GM23338 (cell line): ENCODE data around the gene KRT33B.

ENCODE experiments used
- CREB1 ChIP-seq: fragments of 250-450 bp; sonication (Bioruptor Pico); IDR thresholded peaks from 2 replicates; pipeline ENCODE4 v1.5.0; 2020; ENCODE audit warnings: low read depth, mild to moderate bottlenecking, moderate library complexity
- CTCF ChIP-seq, 2 experiments: fragments of 200-600 bp in 1 of 2; sonication (generic) in 1 of 2; conservative IDR thresholded peaks; 2 replicates each; pipeline versions ENCODE4 v1.5.1 to v1.6.1; 2016 to 2017; ENCODE audit warnings: antibody characterized with exemption in 2 of 2, low read depth in 2 of 2, mild to moderate bottlenecking in 2 of 2, moderate library complexity in 1 of 2
- ETS1 ChIP-seq: IDR thresholded peaks from 2 replicates; pipeline ENCODE4 v1.6.1; 2016; ENCODE audit warnings: antibody characterized with exemption
- EZH2 ChIP-seq: fragments of 200-600 bp; sonication (generic); IDR thresholded peaks from one replicate; pipeline ENCODE4 v1.8.0; 2017; ENCODE audit warnings: antibody characterized with exemption, mild to moderate bottlenecking, low read depth; ENCODE audit not compliant: unreplicated experiment
- EZH2phosphoT487 ChIP-seq: fragments of 200-600 bp; sonication (generic); IDR thresholded peaks from one replicate; pipeline ENCODE4 v1.8.1; 2018; ENCODE audit warnings: antibody characterized with exemption; ENCODE audit not compliant: unreplicated experiment
- JUNB ChIP-seq: IDR thresholded peaks from one replicate; pipeline ENCODE4 v1.6.1; 2016; ENCODE audit warnings: antibody characterized with exemption; ENCODE audit not compliant: unreplicated experiment
- POLR2AphosphoS5 ChIP-seq: IDR thresholded peaks from 2 replicates; pipeline ENCODE4 v1.6.1; 2016; ENCODE audit warnings: antibody characterized with exemption, low read depth
- REST ChIP-seq: IDR thresholded peaks from one replicate; pipeline ENCODE4 v1.6.1; 2018; ENCODE audit warnings: antibody characterized with exemption; ENCODE audit not compliant: unreplicated experiment
- STAT1 ChIP-seq: IDR thresholded peaks from one replicate; pipeline ENCODE4 v1.6.1; 2016; ENCODE audit warnings: antibody characterized with exemption; ENCODE audit not compliant: unreplicated experiment
- ZNF462 ChIP-seq: fragments of 250-450 bp; sonication (Bioruptor Pico); IDR thresholded peaks from 2 replicates; pipeline ENCODE4 v1.5.0; 2020; ENCODE audit warnings: mild to moderate bottlenecking, moderate library complexity

- TF ChIP-seq CTCF (conservative IDR thresholded peaks at IDR 0.05; ENCODE audit: low read depth in 2 of 2) (no peak), ZNF462 (CRISPR knock-in tag) (no peak), EZH2 (no peak), REST (no peak), EZH2phosphoT487 (no peak), CREB1 (CRISPR knock-in tag) (no peak), POLR2AphosphoS5 (no peak), ETS1 (no peak), STAT1 (no peak), JUNB (no peak)
Observed at GRCh38 chr17:41411072-41411840, 41.6 kb upstream of the KRT33B start.
